NCI-H2107 treated with DMSO at 0.1 percent for 48 hours (cell line): ENCODE results near the gene RNASE4.
"Not testable (repeated sequence)": the region's sequence is repeated elsewhere in the genome, so short reads cannot be mapped to it uniquely, and the experiment has no call there.

Source experiments
- DNase-seq: peaks from one replicate; lab custom pipeline; 2025; ENCODE audit not compliant: unreplicated experiment; lab: John Stamatoyannopoulos, UW

RNASE4 gene

DNA sequence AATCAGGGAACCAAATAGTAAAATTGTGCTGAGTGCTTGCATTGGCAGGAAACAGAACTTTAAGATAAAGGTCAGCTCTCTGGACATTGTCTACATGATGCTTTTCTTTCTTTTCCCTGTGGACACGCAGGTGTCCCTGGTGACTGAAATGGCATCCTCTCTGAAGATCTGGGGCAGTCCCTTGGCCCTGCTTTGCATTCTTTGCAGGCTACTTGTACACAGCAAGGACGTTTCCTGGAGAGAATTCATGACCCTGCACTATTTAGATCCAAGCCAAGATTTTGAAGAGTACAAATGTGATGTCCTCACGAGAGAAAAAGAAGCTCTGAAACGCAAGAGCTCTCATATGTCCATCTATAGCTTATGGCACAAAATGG is 50.1 kb downstream of the RNASE4 start:
- no peak for DNase-seq

DNA sequence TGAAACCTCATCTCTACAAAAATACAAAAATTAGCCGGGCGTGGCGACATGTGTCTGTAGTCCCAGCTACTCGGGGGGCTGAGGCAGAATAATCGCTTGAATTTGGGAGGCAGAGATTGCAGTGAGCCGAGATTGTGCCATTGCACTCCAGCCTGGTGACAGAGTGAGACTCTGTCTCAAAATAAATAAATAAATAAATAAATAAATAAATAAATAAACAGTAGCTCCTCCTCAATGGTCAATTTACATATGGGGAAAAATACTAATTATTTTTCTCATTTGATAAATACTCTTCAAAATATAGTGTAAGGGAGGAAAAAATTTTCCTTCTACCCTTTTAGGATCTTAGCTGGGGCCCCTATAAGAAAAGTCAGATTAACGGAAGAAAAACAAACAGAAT is 53.9 kb downstream of the RNASE4 start:
- not testable (repeated sequence) for DNase-seq

DNA sequence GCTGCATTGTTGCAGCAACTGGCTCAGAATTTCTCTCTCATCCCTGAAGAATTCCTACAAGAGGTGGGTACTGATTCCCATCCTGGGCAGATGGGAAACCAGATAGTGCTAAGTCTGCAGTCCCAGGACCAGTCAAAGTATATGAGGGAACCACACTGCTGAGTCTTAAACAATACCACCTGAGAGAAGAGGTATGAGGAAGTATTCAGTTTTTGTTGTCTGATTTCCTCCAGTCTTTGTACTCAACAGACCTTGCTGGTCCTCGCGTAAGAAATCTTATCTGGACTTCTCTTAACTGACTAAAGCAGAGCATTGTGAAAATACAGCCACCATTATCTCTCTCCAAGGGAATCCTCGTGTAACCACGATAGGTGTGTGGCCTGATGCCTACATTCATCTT is 57.8 kb downstream of the RNASE4 start:
- no peak for DNase-seq

DNA sequence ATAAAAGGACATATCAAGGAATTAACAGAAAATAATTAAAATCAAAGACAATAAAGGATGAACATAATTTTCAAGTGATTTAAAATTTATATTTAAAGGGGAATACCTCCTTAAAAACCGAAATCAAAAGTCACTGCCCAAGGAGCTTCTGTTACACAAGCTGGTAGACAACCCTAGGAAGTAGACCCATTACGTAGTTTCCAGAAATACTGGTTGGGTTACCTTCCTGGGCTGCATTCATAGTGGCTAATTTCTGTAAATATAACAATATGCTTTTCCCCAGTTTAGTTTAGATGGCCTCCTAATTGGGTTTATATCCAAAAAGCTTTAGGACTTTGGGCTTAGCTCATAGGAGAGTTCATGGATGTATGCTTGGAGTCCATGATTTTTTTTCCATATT is 59.2 kb downstream of the RNASE4 start:
- no peak for DNase-seq

DNA sequence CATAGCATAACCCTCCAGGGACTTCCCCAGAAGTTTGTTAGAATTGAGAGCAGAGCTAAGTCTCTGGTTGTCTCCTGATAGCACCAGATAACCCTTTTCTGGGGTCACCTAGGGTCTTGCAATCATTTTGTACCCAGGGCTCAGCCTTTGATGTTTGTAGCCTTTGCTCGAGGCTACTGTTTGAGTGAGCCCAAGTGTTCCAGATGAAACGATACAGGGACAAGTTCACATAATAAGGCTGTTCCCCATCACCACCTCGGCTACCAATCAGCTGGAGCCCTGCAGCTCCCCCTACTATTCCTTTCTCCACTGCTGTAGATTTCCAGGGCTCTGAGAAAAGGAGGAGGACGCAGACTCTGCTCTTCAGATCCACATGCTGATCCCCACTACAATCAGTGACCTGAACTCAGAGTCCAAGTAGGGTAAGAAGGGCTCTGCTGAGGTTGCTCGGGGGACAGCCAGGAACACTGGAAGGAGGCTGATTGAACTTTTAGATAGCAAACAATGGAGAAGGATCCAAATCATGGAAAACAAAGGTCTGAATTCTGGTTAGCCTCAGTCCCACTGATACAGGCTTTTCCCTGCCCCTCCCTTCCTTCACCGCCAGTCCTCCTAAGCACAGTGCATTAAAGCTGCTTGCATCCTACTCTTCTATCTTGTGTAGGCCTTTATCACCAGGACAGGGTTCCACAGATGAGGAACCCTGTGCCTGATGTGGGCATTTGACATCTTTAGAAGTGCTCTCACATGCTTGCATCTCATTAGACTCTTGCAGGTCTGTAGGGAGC is 61.4 kb downstream of the RNASE4 start, which contains the start of gene EDDM3A:
TSS of gene EDDM3A (plus strand) at position 317 of the 788 bp plus-strand sequence. CDS start 1,694 bp downstream, outside the sequence.
- DNase-seq, result no peak

DNA sequence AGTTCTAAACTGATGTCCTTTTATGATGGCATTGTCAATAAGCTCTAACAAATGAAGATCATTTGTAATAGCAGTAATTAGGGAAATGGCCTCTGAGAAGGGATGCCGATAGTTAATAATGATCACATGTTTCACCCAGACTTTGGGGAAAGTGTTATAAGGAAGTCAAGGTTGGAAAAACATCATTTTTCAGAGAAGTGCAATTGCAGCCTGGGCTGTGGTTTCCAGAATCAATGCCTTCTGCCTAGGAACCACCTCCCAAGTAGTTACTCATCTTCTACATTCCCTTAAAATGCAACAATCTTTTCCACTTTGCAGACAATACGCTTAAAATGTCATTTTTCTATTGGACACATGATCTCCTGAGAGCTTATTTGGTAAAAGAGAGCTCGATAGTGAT is 62.2 kb downstream of the RNASE4 start:
- DNase-seq, result no peak

DNA sequence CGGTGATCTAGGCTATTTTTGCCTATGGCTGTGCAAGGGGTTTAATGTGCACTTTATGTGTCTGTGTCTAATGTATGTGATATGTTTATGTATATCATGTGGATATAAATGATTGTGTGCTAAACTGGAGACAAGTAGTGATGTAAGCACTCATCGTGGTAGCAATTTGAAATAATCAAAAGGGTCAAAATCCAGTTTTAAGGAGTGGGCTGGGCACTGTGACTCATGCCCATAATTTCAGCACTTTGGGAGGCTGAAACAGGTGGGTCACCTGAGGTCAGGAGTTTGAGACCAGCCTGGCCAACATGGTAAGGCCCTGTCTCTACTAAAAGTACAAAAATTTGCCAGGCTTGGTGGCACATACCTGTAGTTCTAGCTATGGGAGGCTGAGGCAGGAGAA is 64.1 kb downstream of the RNASE4 start:
- no peak for DNase-seq

DNA sequence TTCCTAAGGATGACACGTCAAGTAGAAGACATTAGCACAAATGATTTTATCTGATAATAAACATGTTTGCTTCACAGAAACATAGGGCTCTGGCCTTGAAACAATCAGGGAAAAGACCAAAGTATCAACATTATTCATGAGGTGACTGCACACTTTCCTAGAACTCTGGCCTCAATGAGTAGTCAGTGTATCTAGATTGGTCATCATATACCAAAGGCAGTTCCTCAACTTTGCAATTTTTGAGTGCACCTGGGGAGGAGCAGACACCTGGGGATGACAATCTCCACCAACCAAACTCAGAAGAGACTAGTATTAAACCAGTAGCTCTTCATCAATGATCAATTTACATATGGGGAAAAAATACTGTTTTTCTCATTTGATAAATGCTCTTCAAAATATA is 65.8 kb downstream of the RNASE4 start:
- no peak for DNase-seq
